ENCODE results near the gene PARD6G.

The PARD6G gene

GRCh38 chr18:80191264-80191663 lies 56.0 kb downstream of the PARD6G start:
- DNase-seq (ENCODE audit: low read depth in 3 of 3), result no peak

GRCh38 chr18:80190311-80190710 lies 57.0 kb downstream of the PARD6G start:
- DNase-seq (ENCODE audit: low read depth in 3 of 3), result no peak

GRCh38 chr18:80189531-80189865 lies 57.8 kb downstream of the PARD6G start:
- no peak for DNase-seq (ENCODE audit: low read depth in 3 of 3)

GRCh38 chr18:80188643-80189530 lies 58.4 kb downstream of the PARD6G start:
- no peak for DNase-seq (ENCODE audit: low read depth in 3 of 3)

GRCh38 chr18:80187956-80188642 lies 59.2 kb downstream of the PARD6G start:
- DNase-seq (ENCODE audit: low read depth in 3 of 3), result no peak

- no peak for DNase-seq (ENCODE audit: low read depth in 3 of 3)
Observed at GRCh38 chr18:80185545-80185944, 61.8 kb downstream of the PARD6G start.

- DNase-seq (ENCODE audit: low read depth in 3 of 3), result no peak
Observed at GRCh38 chr18:80184243-80184772, 63.0 kb downstream of the PARD6G start.

GRCh38 chr18:80183273-80184050 lies 63.9 kb downstream of the PARD6G start:
- no peak for DNase-seq (ENCODE audit: low read depth in 3 of 3)

GRCh38 chr18:80182855-80183254 lies 64.5 kb downstream of the PARD6G start:
- DNase-seq (ENCODE audit: low read depth in 3 of 3), result no peak

GRCh38 chr18:80181642-80182461 lies 65.5 kb downstream of the PARD6G start:
- no peak for DNase-seq (ENCODE audit: low read depth in 3 of 3)

- DNase-seq (ENCODE audit: low read depth in 3 of 3), result no peak
Observed at GRCh38 chr18:80180778-80181564, 66.3 kb downstream of the PARD6G start.

- DNase-seq (ENCODE audit: low read depth in 3 of 3), result no peak
Observed at GRCh38 chr18:80179857-80180558, 67.3 kb downstream of the PARD6G start.

- DNase-seq (ENCODE audit: low read depth in 3 of 3), result no peak
Observed at GRCh38 chr18:80178935-80179818, 68.1 kb downstream of the PARD6G start.

- no peak for DNase-seq (ENCODE audit: low read depth in 3 of 3)
Observed at GRCh38 chr18:80177128-80177527, 70.2 kb downstream of the PARD6G start.

- no peak for DNase-seq (ENCODE audit: low read depth in 3 of 3)
Observed at GRCh38 chr18:80176334-80177073, 70.8 kb downstream of the PARD6G start.

- DNase-seq (ENCODE audit: low read depth in 3 of 3), result no peak
Observed at GRCh38 chr18:80175451-80176204, 71.7 kb downstream of the PARD6G start.

GRCh38 chr18:80173060-80173459 lies 74.3 kb downstream of the PARD6G start:
- DNase-seq (ENCODE audit: low read depth in 3 of 3), result no peak

All from stimulated activated CD4-positive, alpha-beta T cell treated with anti-CD3 and anti-CD28 coated beads, TNF-alpha, amount 100 ng/mL, for 4 hours (primary cell).